ENCODE data around the gene SNAP23. TPM values are rescaled to one million over a fixed set of nuclear protein-coding genes. Genes with fewer than 3 reads are reported as not detected.

SNAP23 gene
- polyA plus RNA-seq, 1 donor (not counting 4 experiments of a cell fraction or from before 2014, with no cell fraction given): 68.4 TPM

GRCh38 chr15:42474827-42475226 is 20.6 kb upstream of the SNAP23 start:
- dilution Hi-C loops (cut with MboI; ENCODE audit: extremely low pct_ligation_motif_present, low sequenced_read_pairs): no loop called here
- TF ChIP-seq EZH2 (IDR thresholded peaks at IDR 0.05; ENCODE audit: low read length): no peak
- no peak for TF ChIP-seq CTCF (optimal IDR thresholded peaks at IDR 0.05 in 1 of 3, IDR thresholded peaks at IDR 0.05 in 1 of 3, conservative IDR thresholded peaks at IDR 0.05 in 1 of 3; ENCODE audit: extremely low read depth in 1 of 3, insufficient read depth in 2 of 3, low read length in 3 of 3)
- peaks cover 41% of the 10 kb centered on the region for H3K79me2 ChIP-seq (ENCODE audit: control insufficient read depth, insufficient read depth, low read length)
- no peak overlapping the region for H3K4me3 ChIP-seq (ENCODE audit: control insufficient read depth in 2 of 3, extremely low read depth in 1 of 3, insufficient read depth in 2 of 3, low read depth in 1 of 3, low read length in 3 of 3)
- H2AFZ ChIP-seq (ENCODE audit: control insufficient read depth, low read length): no peak overlapping the region
- H3K4me1 ChIP-seq (ENCODE audit: control insufficient read depth, extremely low read depth, insufficient read depth, low read length): no peaks in the 10 kb centered on the region
- H3K36me3 ChIP-seq (ENCODE audit: control insufficient read depth in 2 of 2, extremely low read depth in 1 of 2, insufficient read depth in 2 of 2, low read length in 2 of 2): peaks cover 0 to 7% of the 10 kb centered on the region in 2 experiments
- H3K27ac ChIP-seq (ENCODE audit: control insufficient read depth, insufficient read depth, low read length): no peak overlapping the region
- DNase-seq (ENCODE audit: low read depth, low spot score): no peak
- no peaks in the 10 kb centered on the region for H4K20me1 ChIP-seq (ENCODE audit: control insufficient read depth, extremely low read depth, insufficient read depth, low read length)
- no peaks in the 10 kb centered on the region for H3K27me3 ChIP-seq (ENCODE audit: control insufficient read depth, extremely low read depth, insufficient read depth, low read length)
- FAIRE-seq: no peak
- H3K9ac ChIP-seq (ENCODE audit: control insufficient read depth, extremely low read depth, insufficient read depth, low read length): no peak overlapping the region
- no peak overlapping the region for H3K4me2 ChIP-seq (ENCODE audit: control insufficient read depth, extremely low read depth, insufficient read depth, low read depth, low read length)
- H3K9me3 ChIP-seq (ENCODE audit: control insufficient read depth, low read depth, low read length): no peaks in the 10 kb centered on the region
- no peaks in the 10 kb centered on the region for H3K9me1 ChIP-seq (ENCODE audit: control insufficient read depth, extremely low read depth, insufficient read depth, low read length)

- Histone ChIP-seq H3K9me3 (ENCODE audit: control insufficient read depth, low read depth, low read length) (no peaks in the 10 kb centered on the region), H2AFZ (ENCODE audit: control insufficient read depth, low read length) (no peak overlapping the region), H4K20me1 (ENCODE audit: control insufficient read depth, extremely low read depth, insufficient read depth, low read length) (no peaks in the 10 kb centered on the region), H3K27me3 (ENCODE audit: control insufficient read depth, extremely low read depth, insufficient read depth, low read length) (no peaks in the 10 kb centered on the region), H3K9me1 (ENCODE audit: control insufficient read depth, extremely low read depth, insufficient read depth, low read length) (no peaks in the 10 kb centered on the region), H3K4me1 (ENCODE audit: control insufficient read depth, extremely low read depth, insufficient read depth, low read length) (no peaks in the 10 kb centered on the region), H3K27ac (ENCODE audit: control insufficient read depth, insufficient read depth, low read length) (no peak overlapping the region), H3K4me3 (ENCODE audit: control insufficient read depth in 2 of 3, extremely low read depth in 1 of 3, insufficient read depth in 2 of 3, low read depth in 1 of 3, low read length in 3 of 3) (no peak overlapping the region), H3K9ac (ENCODE audit: control insufficient read depth, extremely low read depth, insufficient read depth, low read length) (no peak overlapping the region), H3K4me2 (ENCODE audit: control insufficient read depth, extremely low read depth, insufficient read depth, low read depth, low read length) (no peak overlapping the region), H3K36me3 (ENCODE audit: control insufficient read depth in 2 of 2, extremely low read depth in 1 of 2, insufficient read depth in 2 of 2, low read length in 2 of 2) (peaks cover 0 to 1% of the 10 kb centered on the region in 2 experiments), H3K79me2 (ENCODE audit: control insufficient read depth, insufficient read depth, low read length) (peaks cover 54% of the 10 kb centered on the region)
- DNase-seq (ENCODE audit: low read depth, low spot score) (no peak), FAIRE-seq (no peak)
- TF ChIP-seq CTCF (optimal IDR thresholded peaks at IDR 0.05 in 1 of 3, IDR thresholded peaks at IDR 0.05 in 1 of 3, conservative IDR thresholded peaks at IDR 0.05 in 1 of 3; ENCODE audit: extremely low read depth in 1 of 3, insufficient read depth in 2 of 3, low read length in 3 of 3) (no peak), EZH2 (IDR thresholded peaks at IDR 0.05; ENCODE audit: low read length) (no peak)
- dilution Hi-C loops (cut with MboI; ENCODE audit: extremely low pct_ligation_motif_present, low sequenced_read_pairs): no loop called here
These were observed 12.7 kb upstream of the SNAP23 start for GRCh38 chr15:42482701-42483100.
